ENCODE data around the gene USP6NL. TPM values are rescaled to one million over a fixed set of nuclear protein-coding genes. Genes with fewer than 3 reads are reported as not detected.

Gene USP6NL
- total RNA-seq, 1 donor from 2014 or later: 21.6 TPM

DNA sequence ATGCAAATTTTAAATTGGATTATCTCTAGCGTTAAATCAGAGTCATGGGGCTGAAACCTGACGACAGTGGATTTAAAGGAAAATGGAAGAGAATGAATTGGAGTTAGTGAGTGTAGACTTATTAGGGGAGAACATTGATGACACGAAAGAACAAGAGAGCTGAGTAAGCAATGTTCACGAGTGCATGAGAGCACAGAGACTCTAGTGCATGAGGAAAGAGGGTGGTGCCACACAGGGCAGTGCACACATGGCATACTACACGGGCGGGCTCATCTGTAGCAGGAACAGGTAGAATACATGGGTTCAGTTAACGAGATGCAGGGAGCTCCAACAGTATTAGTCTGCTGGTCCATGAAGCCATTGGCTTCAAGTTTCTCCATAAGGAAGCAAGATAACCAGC, 53.9 kb downstream of the USP6NL start:
- H3K9me3 ChIP-seq: no peaks in the 10 kb centered on the region
- ATAC-seq (no peak), DNase-seq (no peak)
- no peak overlapping the region for H3K4me3 ChIP-seq
- no peaks in the 10 kb centered on the region for H3K36me3 ChIP-seq
- H3K4me1 ChIP-seq: peaks cover 16% of the 10 kb centered on the region
- intact Hi-C loops (cut with DNase I): no loop called here
- no peaks in the 10 kb centered on the region for H3K27me3 ChIP-seq
- TF ChIP-seq, protein P1, sequence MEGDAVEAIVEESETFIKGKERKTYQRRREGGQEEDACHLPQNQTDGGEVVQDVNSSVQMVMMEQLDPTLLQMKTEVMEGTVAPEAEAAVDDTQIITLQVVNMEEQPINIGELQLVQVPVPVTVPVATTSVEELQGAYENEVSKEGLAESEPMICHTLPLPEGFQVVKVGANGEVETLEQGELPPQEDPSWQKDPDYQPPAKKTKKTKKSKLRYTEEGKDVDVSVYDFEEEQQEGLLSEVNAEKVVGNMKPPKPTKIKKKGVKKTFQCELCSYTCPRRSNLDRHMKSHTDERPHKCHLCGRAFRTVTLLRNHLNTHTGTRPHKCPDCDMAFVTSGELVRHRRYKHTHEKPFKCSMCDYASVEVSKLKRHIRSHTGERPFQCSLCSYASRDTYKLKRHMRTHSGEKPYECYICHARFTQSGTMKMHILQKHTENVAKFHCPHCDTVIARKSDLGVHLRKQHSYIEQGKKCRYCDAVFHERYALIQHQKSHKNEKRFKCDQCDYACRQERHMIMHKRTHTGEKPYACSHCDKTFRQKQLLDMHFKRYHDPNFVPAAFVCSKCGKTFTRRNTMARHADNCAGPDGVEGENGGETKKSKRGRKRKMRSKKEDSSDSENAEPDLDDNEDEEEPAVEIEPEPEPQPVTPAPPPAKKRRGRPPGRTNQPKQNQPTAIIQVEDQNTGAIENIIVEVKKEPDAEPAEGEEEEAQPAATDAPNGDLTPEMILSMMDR (IDR thresholded peaks at IDR 0.05): no peak
- H3K27ac ChIP-seq: no peak overlapping the region

DNA sequence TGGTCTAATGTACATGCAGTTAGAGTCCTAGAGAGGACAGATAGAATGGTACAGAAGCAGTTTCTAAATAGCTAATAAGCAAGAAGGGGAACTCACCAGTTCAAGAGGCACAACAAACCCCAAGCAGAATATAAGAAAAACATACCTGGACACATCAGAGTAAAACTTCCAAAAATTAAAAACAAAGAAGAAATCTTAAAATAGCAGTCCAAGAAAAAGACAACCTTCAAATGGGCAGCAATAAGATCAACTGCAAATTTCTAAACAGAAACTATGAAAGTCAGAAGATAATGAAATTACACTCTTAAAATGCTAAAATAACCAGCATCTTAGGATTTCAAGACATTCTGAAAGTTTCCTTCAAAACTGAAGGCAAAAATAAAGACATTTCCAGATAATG, 55.9 kb downstream of the USP6NL start:
- no peak for DNase-seq
- intact Hi-C loops (cut with DNase I): no loop called here
- no peaks in the 10 kb centered on the region for H3K9me3 ChIP-seq
- H3K36me3 ChIP-seq: no peaks in the 10 kb centered on the region
- no peak overlapping the region for H3K27ac ChIP-seq
- TF ChIP-seq, protein P1 (IDR thresholded peaks at IDR 0.05): no peak
- no peak overlapping the region for H3K4me3 ChIP-seq
- peaks cover 21% of the 10 kb centered on the region for H3K4me1 ChIP-seq
- H3K27me3 ChIP-seq: no peaks in the 10 kb centered on the region
- ATAC-seq: no peak

DNA sequence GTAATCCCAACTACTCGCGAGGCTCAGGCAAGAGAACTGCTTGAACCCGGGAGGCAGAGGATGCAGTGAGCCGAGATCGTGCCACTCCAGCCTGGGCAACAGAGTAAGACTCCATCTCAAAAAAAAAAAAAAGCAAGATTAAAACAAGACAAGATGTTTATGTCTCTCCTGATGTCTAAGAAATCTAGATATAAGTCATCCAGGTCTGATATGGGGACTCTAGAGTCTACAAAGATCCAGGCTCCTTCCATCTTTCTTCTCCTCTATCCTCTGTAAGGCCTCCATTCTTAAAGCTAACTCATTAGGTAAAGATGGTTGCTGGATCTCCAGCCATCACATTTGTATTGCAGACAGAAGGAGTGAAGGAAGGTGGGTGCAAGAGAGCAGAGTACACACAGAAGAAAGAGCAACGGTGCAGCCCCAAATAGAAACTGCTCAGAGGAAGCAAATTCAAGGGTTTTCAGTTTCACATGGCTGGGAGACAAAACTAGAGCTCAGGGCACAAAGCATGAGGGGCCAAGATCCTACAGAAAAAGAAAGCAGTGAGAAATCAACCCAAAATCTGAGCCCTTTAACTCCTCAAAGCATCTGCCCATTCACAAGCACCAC, 57.6 kb downstream of the USP6NL start:
- no peak overlapping the region for H3K27ac ChIP-seq
- H3K27me3 ChIP-seq: no peaks in the 10 kb centered on the region
- H3K4me3 ChIP-seq: no peak overlapping the region
- DNase-seq (no peak), ATAC-seq (no peak)
- intact Hi-C loops (cut with DNase I): no loop called here
- H3K9me3 ChIP-seq: no peaks in the 10 kb centered on the region
- TF ChIP-seq, protein P1 (IDR thresholded peaks at IDR 0.05): no peak
- peaks cover 13% of the 10 kb centered on the region for H3K4me1 ChIP-seq
- no peaks in the 10 kb centered on the region for H3K36me3 ChIP-seq

DNA sequence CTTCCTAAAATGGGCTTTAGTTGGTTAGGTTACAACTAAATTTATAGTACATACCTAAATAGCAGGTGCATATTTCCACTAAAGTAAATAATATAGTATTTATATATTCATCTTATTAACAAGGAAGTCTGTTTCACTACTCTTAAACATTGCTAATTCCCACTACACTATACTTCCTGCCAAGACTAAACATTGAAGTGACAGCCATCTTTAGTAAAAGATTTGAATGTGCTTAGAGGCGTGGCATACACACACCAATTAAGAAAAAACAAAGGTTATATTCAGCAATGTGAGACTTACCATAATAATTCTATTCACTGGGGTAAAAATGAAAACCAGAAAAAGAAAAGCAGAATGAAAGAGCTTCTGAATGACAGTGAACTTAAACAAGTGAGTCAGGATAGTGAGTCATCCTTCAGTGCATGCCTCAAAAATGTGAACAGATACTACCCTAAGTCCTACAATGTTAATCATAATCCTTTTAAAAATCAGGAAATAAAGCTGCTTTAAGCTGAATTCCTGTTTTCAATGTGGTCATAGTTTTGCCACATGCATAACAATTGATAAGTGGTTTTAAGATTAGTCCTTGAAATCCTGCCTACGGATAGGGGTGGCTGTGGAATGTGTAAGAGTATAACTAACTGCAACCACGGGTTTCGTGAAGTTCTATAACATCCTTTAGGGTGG, 59.4 kb downstream of the USP6NL start:
- TF ChIP-seq, protein P1 (IDR thresholded peaks at IDR 0.05): no peak
- Histone ChIP-seq H3K36me3 (no peaks in the 10 kb centered on the region), H3K4me3 (no peak overlapping the region), H3K9me3 (no peaks in the 10 kb centered on the region), H3K4me1 (peaks cover 14% of the 10 kb centered on the region), H3K27ac (peak overlapping the region; percentile 45), H3K27me3 (no peaks in the 10 kb centered on the region)
- peak; percentile 72 for ATAC-seq
- DNase-seq: no peak
- intact Hi-C loops (cut with DNase I): no loop called here

DNA sequence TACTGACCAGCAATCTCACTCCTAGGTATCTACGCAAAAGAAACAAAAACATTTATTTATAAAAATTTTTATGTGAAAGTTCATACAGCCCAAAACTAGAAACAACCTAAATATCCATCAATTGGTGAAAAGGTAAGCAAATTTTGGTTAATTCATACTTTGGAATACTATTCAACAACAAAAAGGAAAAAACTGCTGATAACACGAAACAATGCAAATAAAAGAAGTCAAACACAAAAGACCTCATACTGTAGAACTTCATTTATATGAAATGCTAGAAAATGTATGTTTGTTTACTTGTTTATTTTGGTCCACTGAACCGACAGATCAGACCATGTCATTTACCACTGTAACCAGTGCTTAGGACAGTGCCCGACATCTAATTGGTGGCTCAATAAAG, 60.3 kb downstream of the USP6NL start:
- no peak overlapping the region for H3K4me3 ChIP-seq
- DNase-seq: no peak
- no peaks in the 10 kb centered on the region for H3K9me3 ChIP-seq
- H3K27me3 ChIP-seq: no peaks in the 10 kb centered on the region
- H3K4me1 ChIP-seq: peaks cover 24% of the 10 kb centered on the region
- no peaks in the 10 kb centered on the region for H3K36me3 ChIP-seq
- ATAC-seq: no peak
- H3K27ac ChIP-seq: no peak overlapping the region
- intact Hi-C loops (cut with DNase I): no loop called here
- TF ChIP-seq, protein P1 (IDR thresholded peaks at IDR 0.05): no peak

Measured in upper lobe of right lung (tissue), 1 donor.